Articular chondrocyte of knee joint (primary cell): ENCODE results near the gene ITGAE. TPM values are rescaled to one million over a fixed set of nuclear protein-coding genes. Genes with fewer than 3 reads are reported as not detected.

Experiments
- total RNA-seq: library from RNA; depleted of rRNA; stranded (reverse); fragments of >200 nt; gene quantifications from 2 replicates; pipeline ENCODE4 v1.2.3, GENCODE V29; 2012

Gene ITGAE
- total RNA-seq: 25.0 and 30.9 TPM in 2 replicates

GRCh38 chr17:3800362-3801271, at the start of gene ITGAE:
Gene ITGAE, minus strand, starts transcription at chr17:3801188. Its CDS starts 44 bp downstream, at chr17:3801144.

GRCh38 chr17:3845621-3846436, 44.8 kb upstream of the ITGAE start, which contains the start of gene NCBP3:
Gene NCBP3, minus strand, starts transcription at chr17:3846246. Its CDS starts 23 bp downstream, at chr17:3846223.

GRCh38 chr17:3723556-3724377, 77.2 kb downstream of the ITGAE start, which contains the start of gene HASPIN:
Gene HASPIN, plus strand, starts transcription at chr17:3723903. Its CDS starts 33 bp downstream, at chr17:3723936.

GRCh38 chr17:3695723-3696411, 105.1 kb downstream of the ITGAE start, which contains the start of gene P2RX5:
Gene P2RX5, minus strand, starts transcription at chr17:3696155. Its CDS starts 150 bp downstream, at chr17:3696005.

GRCh38 chr17:3668279-3669084, 132.5 kb downstream of the ITGAE start, which contains the start of the genes EMC6 and TAX1BP3:
Gene EMC6, plus strand, starts transcription at chr17:3668812. Its CDS starts 335 bp downstream, at chr17:3669147.
Gene TAX1BP3, minus strand, starts transcription at chr17:3668578. Its CDS starts 52 bp downstream, at chr17:3668526.

Other genes starting within 250 kb of the ITGAE start
- gene TRPV3, start 243.4 kb downstream of the ITGAE start, total RNA-seq: 0.91 and 2.2 TPM in 2 replicates
- 2.0 and 2.5 TPM in 2 replicates for gene TRPV1, start 191.8 kb downstream of the ITGAE start, total RNA-seq
- gene SHPK, start 164.9 kb downstream of the ITGAE start, total RNA-seq: 11.8 and 14.1 TPM in 2 replicates
- gene CTNS, start 164.4 kb downstream of the ITGAE start, total RNA-seq: 12.6 and 23.1 TPM in 2 replicates
- gene TAX1BP3, start 132.6 kb downstream of the ITGAE start, total RNA-seq: 127 and 146 TPM in 2 replicates
- gene EMC6, start 132.4 kb downstream of the ITGAE start, total RNA-seq: 11.5 and 12.5 TPM in 2 replicates
- gene P2RX5, start 105.0 kb downstream of the ITGAE start, total RNA-seq: 0.78 and 1.6 TPM in 2 replicates
- gene HASPIN, start 77.3 kb downstream of the ITGAE start, total RNA-seq: 2.4 and 4.1 TPM in 2 replicates
- 35.7 and 81.7 TPM in 2 replicates for gene NCBP3, start 45.1 kb upstream of the ITGAE start, total RNA-seq
- gene CAMKK1, start 91.9 kb upstream of the ITGAE start, total RNA-seq: 5.9 and 6.1 TPM in 2 replicates
- under 0.01 TPM in 1 of 2 replicates, not detected in the other for gene P2RX1, start 115.3 kb upstream of the ITGAE start, total RNA-seq
- gene ATP2A3, start 163.2 kb upstream of the ITGAE start, total RNA-seq: 3.7 and 3.9 TPM in 2 replicates